AG04450 (cell line): Measurements from ENCODE around the gene FOSL1. TPM values are rescaled to one million over a fixed set of nuclear protein-coding genes. Genes with fewer than 3 reads are reported as not detected.
"Not testable (repeated sequence)": the region's sequence is repeated elsewhere in the genome, so short reads cannot be mapped to it uniquely, and the experiment has no call there.

Experiments
- CTCF ChIA-PET: fragments of 300-600, 350-600 bp; formaldehyde crosslinking; extraction: SDS; loops from one replicate; lab custom pipeline; 2022; ENCODE audit warnings: antibody characterized with exemption, inconsistent platforms; lab: Charles Lee
- POLR2A ChIA-PET: fragments of 350-600 bp; formaldehyde crosslinking; extraction: SDS; loops from one replicate; lab custom pipeline; 2021; ENCODE audit warnings: antibody characterized with exemption, inconsistent platforms; lab: Yijun Ruan, JAX
- DNase-seq: peaks from one replicate; pipeline ENCODE4 v3.0.0-alpha.2; 2011; ENCODE audit warnings: low read depth, low spot score
- H3K27ac ChIP-seq: one replicate; pipeline ENCODE4 v1.5.1; 2012; ENCODE audit warnings: low read depth, low read length, control low read depth
- H3K27me3 ChIP-seq: one replicate; pipeline ENCODE4 v1.6.0; 2012; ENCODE audit warnings: low read length; ENCODE audit not compliant: control insufficient read depth, insufficient read depth
- H3K4me3 ChIP-seq: 2 replicates; pipeline ENCODE4 v1.5.1; 2011; ENCODE audit warnings: mild to moderate bottlenecking, low read depth, low read length, control low read depth
- H3K9me3 ChIP-seq: 2 replicates; pipeline ENCODE4 v1.5.1; 2012; ENCODE audit warnings: low read length; ENCODE audit not compliant: control insufficient read depth, insufficient read depth
- polyA plus RNA-seq: library from polyadenylated mRNA; depleted of rRNA; stranded (reverse); fragments of >200 nt; gene quantifications from 2 replicates; pipeline ENCODE4 v1.2.3, GENCODE V29; 2011
- TF ChIP-seq, protein P1 (sequence below): IDR thresholded peaks from 2 replicates; pipeline ENCODE4 v1.5.1; 2011; ENCODE audit warnings: low read depth, low read length, control low read depth, inconsistent platforms

FOSL1 gene
- polyA plus RNA-seq, 1 experiment: 7.9 TPM

DNA sequence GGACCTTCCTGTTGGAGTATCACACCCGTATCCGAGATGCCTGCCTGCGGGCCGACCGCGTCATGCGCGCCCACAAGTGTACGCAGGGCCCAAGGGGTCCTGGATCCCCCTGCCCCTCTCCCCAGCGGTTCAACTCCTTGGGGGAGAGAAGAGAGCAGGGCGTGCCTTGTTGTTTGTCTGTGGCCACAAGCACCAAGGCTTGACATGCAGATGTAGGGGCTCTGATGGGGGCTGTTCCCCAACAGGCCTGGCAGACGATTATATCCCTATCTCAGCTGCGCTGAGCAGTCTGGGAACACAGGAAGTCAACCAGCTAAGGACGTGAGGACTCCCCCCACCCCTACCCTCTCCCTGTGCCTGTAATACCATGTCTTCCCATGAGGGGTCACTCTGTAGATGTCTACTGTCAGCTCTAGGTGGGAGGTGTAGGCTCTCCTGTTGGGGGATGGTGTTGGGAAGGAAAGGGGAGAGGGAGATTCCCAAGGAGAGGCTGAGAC lies 49.1 kb downstream of the FOSL1 start:
- Histone ChIP-seq H3K27ac (no peak overlapping the region), H3K9me3 (peaks cover 18% of the 10 kb centered on the region; the same call in 1 of the 2 replicates), H3K27me3 (no peaks in the 10 kb centered on the region), H3K4me3 (no peak overlapping the region)
- DNase-seq: no peak
- POLR2A ChIA-PET: interaction anchor here (1.2 to 5.0 kb wide), 5 partner anchors 8 to 40 kb away, joined by 3 to 40 read pairs (median 6); partner anchors contain the start of genes CCDC85B, CFL1, MUS81 and SNX32
- CTCF ChIA-PET: interaction anchor here (0.6 to 1.0 kb wide), 2 partner anchors 37 to 121 kb away, joined by 5 read pairs; partner anchors contain the start of gene FIBP
- TF ChIP-seq, protein P1, sequence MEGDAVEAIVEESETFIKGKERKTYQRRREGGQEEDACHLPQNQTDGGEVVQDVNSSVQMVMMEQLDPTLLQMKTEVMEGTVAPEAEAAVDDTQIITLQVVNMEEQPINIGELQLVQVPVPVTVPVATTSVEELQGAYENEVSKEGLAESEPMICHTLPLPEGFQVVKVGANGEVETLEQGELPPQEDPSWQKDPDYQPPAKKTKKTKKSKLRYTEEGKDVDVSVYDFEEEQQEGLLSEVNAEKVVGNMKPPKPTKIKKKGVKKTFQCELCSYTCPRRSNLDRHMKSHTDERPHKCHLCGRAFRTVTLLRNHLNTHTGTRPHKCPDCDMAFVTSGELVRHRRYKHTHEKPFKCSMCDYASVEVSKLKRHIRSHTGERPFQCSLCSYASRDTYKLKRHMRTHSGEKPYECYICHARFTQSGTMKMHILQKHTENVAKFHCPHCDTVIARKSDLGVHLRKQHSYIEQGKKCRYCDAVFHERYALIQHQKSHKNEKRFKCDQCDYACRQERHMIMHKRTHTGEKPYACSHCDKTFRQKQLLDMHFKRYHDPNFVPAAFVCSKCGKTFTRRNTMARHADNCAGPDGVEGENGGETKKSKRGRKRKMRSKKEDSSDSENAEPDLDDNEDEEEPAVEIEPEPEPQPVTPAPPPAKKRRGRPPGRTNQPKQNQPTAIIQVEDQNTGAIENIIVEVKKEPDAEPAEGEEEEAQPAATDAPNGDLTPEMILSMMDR: peak; percentile 58

DNA sequence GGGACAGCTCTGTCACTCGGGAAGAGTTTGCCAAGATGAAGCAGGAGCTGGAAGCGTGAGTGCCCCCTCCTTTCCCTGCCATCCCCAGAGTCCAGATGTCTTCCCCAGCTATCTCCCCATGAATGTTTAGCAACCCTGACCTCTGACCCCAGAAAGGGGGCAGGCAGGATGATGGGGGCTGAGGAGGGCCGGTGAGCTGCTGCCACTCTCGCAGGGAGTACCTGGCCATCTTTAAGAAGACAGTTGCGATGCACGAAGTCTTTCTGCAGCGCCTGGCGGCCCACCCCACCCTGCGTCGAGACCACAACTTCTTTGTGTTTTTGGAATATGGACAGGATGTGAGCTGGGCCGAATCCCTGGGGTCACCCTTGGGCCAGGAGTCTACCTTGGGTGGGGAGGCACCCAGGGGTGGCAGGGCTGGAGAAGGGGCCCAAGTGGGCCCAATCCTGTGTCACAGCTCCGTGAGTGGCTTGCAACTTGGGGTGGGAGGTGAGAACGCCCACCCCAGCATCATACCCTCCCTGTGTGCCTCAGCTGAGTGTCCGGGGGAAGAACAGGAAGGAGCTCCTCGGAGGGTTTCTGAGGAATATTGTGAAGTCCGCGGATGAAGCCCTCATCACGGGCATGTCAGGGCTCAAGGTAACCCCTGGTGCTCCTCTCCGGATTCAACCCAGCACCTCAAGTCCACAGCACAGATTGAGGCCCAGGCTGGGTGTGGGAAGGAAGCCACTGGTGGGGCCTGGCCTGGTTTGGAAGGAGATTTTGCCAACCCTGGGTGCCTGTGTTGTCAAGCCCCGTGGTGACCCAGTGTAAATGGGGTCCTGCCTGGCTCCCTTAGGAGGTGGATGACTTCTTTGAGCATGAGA lies 49.7 kb downstream of the FOSL1 start:
- CTCF ChIA-PET: interaction anchor here (0.6 to 1.9 kb wide), 2 partner anchors 34 to 136 kb away, joined by 3 to 9 read pairs; no protein-coding TSS in a partner anchor
- Histone ChIP-seq H3K4me3 (no peak overlapping the region), H3K27me3 (no peaks in the 10 kb centered on the region), H3K27ac (no peak overlapping the region), H3K9me3 (peaks cover 18% of the 10 kb centered on the region; the same call in 1 of the 2 replicates)
- DNase-seq: no peak
- POLR2A ChIA-PET: interaction anchor here (0.8 to 5.0 kb wide), 6 partner anchors 9 to 138 kb away, joined by 3 to 40 read pairs (median 6); partner anchors contain the start of genes CFL1, MUS81 and SNX32
- TF ChIP-seq, protein P1: no peak

DNA sequence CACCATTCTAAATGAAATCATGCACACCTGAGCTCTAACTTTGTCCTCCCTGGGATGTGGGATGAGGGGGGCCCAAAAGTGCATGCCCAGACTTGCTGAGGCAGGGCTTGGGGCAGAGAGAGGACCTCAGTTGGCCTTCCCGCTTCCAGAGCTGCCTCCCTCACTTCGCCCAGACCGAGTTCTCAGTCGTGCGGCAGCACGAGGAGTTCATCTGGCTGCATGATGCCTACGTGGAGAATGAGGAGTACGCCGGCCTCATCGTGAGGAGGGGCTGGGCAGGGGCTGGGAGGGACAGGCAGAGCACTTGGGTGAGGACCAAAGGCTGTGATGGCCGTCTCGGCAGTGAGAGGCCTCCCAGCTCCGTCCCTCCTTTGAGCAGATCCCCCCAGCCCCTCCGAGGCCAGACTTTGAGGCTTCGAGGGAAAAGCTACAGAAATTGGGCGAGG lies 50.4 kb downstream of the FOSL1 start:
- Histone ChIP-seq H3K27ac (no peak overlapping the region), H3K4me3 (no peak overlapping the region), H3K9me3 (peaks cover 18% of the 10 kb centered on the region; the same call in 1 of the 2 replicates), H3K27me3 (no peaks in the 10 kb centered on the region)
- ChIA-PET CTCF (interaction anchor here (0.6 to 1.9 kb wide), 2 partner anchors 35 to 136 kb away, joined by 3 to 9 read pairs; no protein-coding TSS in a partner anchor), POLR2A (interaction anchor here (0.8 to 5.0 kb wide), 5 partner anchors 9 to 137 kb away, joined by 3 to 40 read pairs (median 5); partner anchors contain the start of genes CFL1 and MUS81)
- no peak for DNase-seq
- TF ChIP-seq, protein P1: no peak

DNA sequence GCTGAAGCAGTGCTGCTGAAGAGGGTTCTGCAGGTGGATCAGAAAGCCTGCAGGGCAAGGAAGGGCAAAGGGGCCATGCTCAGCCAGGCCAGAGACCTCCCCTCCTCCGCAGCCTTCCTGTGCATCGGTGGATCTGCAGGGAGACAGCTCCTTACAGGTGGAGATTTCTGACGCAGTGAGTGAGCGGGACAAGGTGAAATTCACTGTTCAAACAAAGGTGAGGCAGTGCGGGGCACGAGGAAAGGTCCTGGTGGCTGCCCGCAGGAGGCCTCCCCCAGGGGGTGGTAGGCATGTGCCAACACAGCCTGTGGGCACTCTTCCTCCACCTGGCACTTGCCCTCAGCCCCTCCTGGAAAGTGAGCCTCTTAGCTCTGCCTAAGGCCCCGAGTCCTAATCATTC lies 50.8 kb downstream of the FOSL1 start:
- POLR2A ChIA-PET: interaction anchor here (1.0 to 5.0 kb wide), 3 partner anchors 10 to 137 kb away, joined by 3 to 40 read pairs (median 5); partner anchors contain the start of genes CFL1 and MUS81

DNA sequence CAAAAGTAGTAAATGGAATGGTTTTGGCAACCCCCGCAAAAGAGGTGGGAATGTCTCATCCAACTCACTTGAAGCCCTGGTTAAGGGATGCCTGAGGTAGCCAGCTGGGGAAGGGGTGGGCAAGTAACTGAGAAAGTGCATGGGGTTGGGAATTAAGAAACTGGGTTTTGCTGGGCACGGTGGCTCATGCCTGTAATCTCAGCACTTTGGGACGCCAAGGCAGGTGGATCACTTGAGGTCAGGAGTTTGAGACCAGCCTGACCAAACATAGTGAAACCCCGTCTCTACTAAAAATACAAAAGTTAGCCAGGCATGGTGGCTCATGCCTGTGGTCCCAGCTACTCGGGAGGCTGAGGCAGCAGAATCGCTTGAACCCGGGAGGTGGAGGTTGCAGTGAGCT lies 51.5 kb downstream of the FOSL1 start:
- ChIA-PET POLR2A (interaction anchor here (0.6 to 5.0 kb wide), 4 partner anchors 11 to 264 kb away, joined by 3 to 40 read pairs (median 5); partner anchors contain the start of genes CFL1, MUS81 and SNX32), CTCF (interaction anchor here (1.1 to 1.9 kb wide), 2 partner anchors 11 to 36 kb away, joined by 3 to 9 read pairs; partner anchors contain the start of gene MUS81)
- DNase-seq, H3K27me3 ChIP-seq, H3K4me3 ChIP-seq, H3K27ac ChIP-seq: not testable (repeated sequence)
- H3K9me3 ChIP-seq: peaks cover 18% of the 10 kb centered on the region; the same call in 1 of the 2 replicates

More for the DNA sequence above, 50.8 kb downstream of the FOSL1 start:
- no peak overlapping the region for H3K4me3 ChIP-seq
- H3K27ac ChIP-seq: no peak overlapping the region
- TF ChIP-seq, protein P1: no peak
- H3K9me3 ChIP-seq: peaks cover 18% of the 10 kb centered on the region; the same call in 1 of the 2 replicates
- CTCF ChIA-PET: interaction anchor here (1.1 to 1.9 kb wide), 2 partner anchors 10 to 36 kb away, joined by 3 to 9 read pairs; partner anchors contain the start of gene MUS81
- H3K27me3 ChIP-seq: no peaks in the 10 kb centered on the region
- DNase-seq: no peak
